Endothelial cell of umbilical vein (primary cell): ENCODE measurements around the gene CCNYL1. TPM values are rescaled to one million over a fixed set of nuclear protein-coding genes. Genes with fewer than 3 reads are reported as not detected.
"Not testable (repeated sequence)": the region's sequence is repeated elsewhere in the genome, so short reads cannot be mapped to it uniquely, and the experiment has no call there.

Source experiments
- BruUV-seq: library from RNA; stranded (reverse); fragments of 400-500 nt; replicated peaks from 2 replicates; lab custom pipeline; 2021; lab: Mats Ljungman, UMichigan
- CTCF ChIA-PET: fragments of 300-600, 350-600 bp; sonication (Branson Sonifier 250); formaldehyde crosslinking; loops from one replicate; lab custom pipeline; 2021; ENCODE audit warnings: antibody characterized with exemption, inconsistent platforms; lab: Charles Lee
- POLR2A ChIA-PET: fragments of 300-600, 350-600 bp; sonication (Branson Sonifier 250); formaldehyde crosslinking; loops from one replicate; lab custom pipeline; 2021; ENCODE audit warnings: antibody characterized with exemption, inconsistent platforms; lab: Charles Lee
- DNase-seq: peaks from one replicate; pipeline ENCODE4 v3.0.0-alpha.2; 2011; ENCODE audit warnings: low read depth, low spot score
- FAIRE-seq: peaks from 2 replicates; lab custom pipeline; 2011; peaks lifted over from hg19 to GRCh38; lab: Jason Lieb, UNC
- H2AFZ ChIP-seq: 2 replicates; pipeline ENCODE4 v1.6.0; 2012; ENCODE audit warnings: low read depth, low read length, control low read depth, inconsistent platforms
- H3K27ac ChIP-seq: 2 replicates; pipeline ENCODE4 v1.5.1; 2011; ENCODE audit warnings: low read depth, mild to moderate bottlenecking, control low read depth, low read length, moderate library complexity; ENCODE audit not compliant: insufficient read depth
- H3K27me3 ChIP-seq, 2 experiments: 2 replicates each; pipeline versions ENCODE4 v1.6.0 to v1.6.1; 2011; ENCODE audit warnings: low read length in 2 of 2, mixed read lengths in 1 of 2; ENCODE audit not compliant: control insufficient read depth in 2 of 2, insufficient read depth in 2 of 2
- H3K36me3 ChIP-seq, 2 experiments: 2 replicates in 1 of 2; 3 replicates in 1 of 2; pipeline ENCODE4 v1.5.1; 2011; ENCODE audit warnings: low read length in 2 of 2, mild to moderate bottlenecking in 1 of 2, moderate library complexity in 1 of 2; ENCODE audit not compliant: control insufficient read depth in 2 of 2, insufficient read depth in 2 of 2; ENCODE audit errors: extremely low read depth in 1 of 2
- H3K4me1 ChIP-seq: 3 replicates; pipeline ENCODE4 v1.5.1; 2011; ENCODE audit warnings: mild to moderate bottlenecking, low read length; ENCODE audit not compliant: control insufficient read depth, insufficient read depth; ENCODE audit errors: extremely low read depth
- H3K4me2 ChIP-seq: 2 replicates; pipeline ENCODE4 v1.6.1; 2011; ENCODE audit warnings: low read length, control low read depth, mixed read lengths; ENCODE audit not compliant: insufficient read depth
- H3K4me3 ChIP-seq, 3 experiments: fragments of 200-600 bp in 1 of 3; sonication (generic), shearing (Covaris generic) in 1 of 3; replicated peaks in 1 of 3; 2 replicates each; pipeline ENCODE4 v1.5.1; 2011 to 2016; ENCODE audit warnings: control low read depth in 3 of 3, low read length in 3 of 3, mild to moderate bottlenecking in 2 of 3, inconsistent platforms in 1 of 3, low read depth in 1 of 3, moderate library complexity in 1 of 3; ENCODE audit not compliant: insufficient read depth in 1 of 3
- H3K79me2 ChIP-seq: 2 replicates; pipeline ENCODE4 v1.6.0; 2012; ENCODE audit warnings: low read length, inconsistent platforms; ENCODE audit not compliant: control insufficient read depth, insufficient read depth
- H3K9ac ChIP-seq: replicated peaks from 2 replicates; pipeline ENCODE3; 2011; ENCODE audit warnings: low read length, control low read depth; ENCODE audit not compliant: insufficient read depth; ENCODE audit errors: extremely low read depth
- H3K9me1 ChIP-seq: replicated peaks from 3 replicates; pipeline ENCODE4 v1.6.0; 2011; ENCODE audit warnings: mild to moderate bottlenecking, low read length; ENCODE audit not compliant: control insufficient read depth, insufficient read depth; ENCODE audit errors: extremely low read depth
- H3K9me3 ChIP-seq: replicated peaks from 2 replicates; pipeline ENCODE4 v1.5.1; 2012; ENCODE audit warnings: low read length, inconsistent platforms; ENCODE audit not compliant: control insufficient read depth, insufficient read depth
- H4K20me1 ChIP-seq: replicated peaks from 2 replicates; pipeline ENCODE3; 2011; ENCODE audit warnings: mild to moderate bottlenecking, low read length; ENCODE audit not compliant: control insufficient read depth, insufficient read depth; ENCODE audit errors: extremely low read depth
- EZH2 ChIP-seq: IDR thresholded peaks from 2 replicates; pipeline ENCODE4 v1.6.1; 2012; ENCODE audit warnings: borderline replicate concordance, low read depth, mild to moderate bottlenecking, moderate library complexity, low read length, inconsistent platforms; ENCODE audit not compliant: severe bottlenecking
- FOS ChIP-seq: IDR thresholded peaks from 2 replicates; pipeline ENCODE4 v1.6.1; 2011; ENCODE audit warnings: mild to moderate bottlenecking, low read length, moderate library complexity, borderline replicate concordance; ENCODE audit not compliant: insufficient read depth
- GATA2 ChIP-seq: IDR thresholded peaks from 2 replicates; pipeline ENCODE4 v1.7.0; 2011; ENCODE audit warnings: low read depth, mild to moderate bottlenecking, moderate library complexity, mixed read lengths, low read length; ENCODE audit not compliant: insufficient read length, insufficient read depth
- POLR2AphosphoS5 ChIP-seq: IDR thresholded peaks from 2 replicates; pipeline ENCODE4 v1.6.1; 2012; ENCODE audit warnings: low read depth, mild to moderate bottlenecking, control low read depth, low read length, moderate library complexity; ENCODE audit not compliant: insufficient read depth
- dilution Hi-C: fragments of 300-500 bp; cut with MboI; formaldehyde crosslinking; loops from one replicate; pipeline ENCODE4 v1.15.0; 2019; ENCODE audit warnings: low sequenced_read_pairs; ENCODE audit not compliant: extremely low pct_ligation_motif_present
- intact Hi-C: fragments of 100-400 bp; cut with micrococcal nuclease; formaldehyde crosslinking; loops from one replicate; pipeline ENCODE4 v1.10.0; 2022
- polyA plus RNA-seq, 4 experiments: library from polyadenylated mRNA; depleted of rRNA in 3 of 4; stranded (reverse) in 3 of 4; unstranded in 1 of 4; fragments of >200 nt; gene quantifications; 2 replicates each; pipeline versions ENCODE4 v1.2.1 to v1.2.3, GENCODE V29; 2011 to 2012; ENCODE audit warnings: missing spikeins in 1 of 4
- total RNA-seq: library from RNA; stranded (reverse); gene quantifications from 2 replicates; pipeline ENCODE4 v1.2.3, GENCODE V29; 2021
- TF ChIP-seq, protein P1 (sequence below): IDR thresholded peaks from 2 replicates; pipeline ENCODE4 v1.6.1; 2011; ENCODE audit not compliant: insufficient read depth, insufficient read length

CCNYL1 gene
- total and polyA plus RNA-seq, 2 donors (not counting 3 experiments of a cell fraction or from before 2014, with no cell fraction given) = 15.2 to 49.3 TPM

DNA sequence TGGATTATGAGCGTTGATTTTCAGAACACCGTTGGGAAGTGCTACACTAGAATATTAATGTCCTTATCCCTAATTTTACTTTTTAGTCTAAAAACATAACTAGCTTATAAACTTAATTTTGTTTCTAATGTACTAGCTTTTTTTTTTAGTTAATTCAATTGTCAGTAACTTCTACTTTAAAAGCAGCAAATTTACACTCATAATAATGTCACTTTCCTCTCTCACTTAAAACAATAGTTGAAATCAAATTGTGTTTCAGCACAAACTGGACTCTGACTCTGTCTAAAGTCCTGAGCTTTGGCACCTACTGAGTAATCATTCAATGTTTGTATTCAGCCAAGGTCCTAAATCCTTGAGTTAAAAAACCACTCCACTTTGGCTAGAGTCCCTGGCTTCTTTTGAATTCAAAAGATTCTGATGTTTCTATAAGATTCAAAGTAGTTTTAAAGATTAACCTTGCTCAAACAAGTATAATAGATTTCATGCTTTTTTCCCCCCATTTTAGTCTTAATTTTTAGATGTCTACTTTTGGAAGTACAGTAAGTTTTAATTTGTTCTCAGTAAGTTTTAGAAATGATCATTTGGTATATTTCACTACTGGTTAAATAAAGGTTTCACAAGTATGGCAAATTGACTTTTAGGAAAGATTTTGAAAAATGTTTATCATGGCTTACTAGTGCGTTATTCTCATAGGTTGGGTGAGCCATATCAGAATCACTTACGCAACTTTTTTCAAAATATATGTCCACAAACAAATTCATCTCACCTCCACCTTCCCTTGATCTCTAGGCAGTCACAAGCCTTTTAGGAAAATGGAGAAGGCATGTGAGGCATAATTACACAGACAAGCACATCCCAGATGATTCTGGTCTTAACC is 23.4 kb downstream of the CCNYL1 start:
- H4K20me1 ChIP-seq = no peaks in the 10 kb centered on the region
- no peak overlapping the region for H3K27ac ChIP-seq
- no peak overlapping the region for H3K4me3 ChIP-seq
- no peaks in the 10 kb centered on the region for H3K4me1 ChIP-seq
- intact Hi-C loops = loop anchor here (1.0 to 2.0 kb wide), 2 partner anchors 42 to 108 kb away; no protein-coding TSS in a partner anchor
- H3K9ac ChIP-seq = no peak overlapping the region
- H3K4me2 ChIP-seq = no peak overlapping the region
- no peaks in the 10 kb centered on the region for H3K79me2 ChIP-seq
- DNase-seq = no peak
- BruUV-seq = no TSS peak
- dilution Hi-C loops = no loop called here
- no peaks in the 10 kb centered on the region for H3K9me3 ChIP-seq
- no peaks in the 10 kb centered on the region for H3K9me1 ChIP-seq
- TF ChIP-seq FOS (no peak), GATA2 (no peak), EZH2 (no peak), POLR2AphosphoS5 (no peak)
- TF ChIP-seq, protein P1, sequence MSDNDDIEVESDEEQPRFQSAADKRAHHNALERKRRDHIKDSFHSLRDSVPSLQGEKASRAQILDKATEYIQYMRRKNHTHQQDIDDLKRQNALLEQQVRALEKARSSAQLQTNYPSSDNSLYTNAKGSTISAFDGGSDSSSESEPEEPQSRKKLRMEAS = no peak
- no peak for FAIRE-seq
- H2AFZ ChIP-seq = no peak overlapping the region
- H3K27me3 ChIP-seq = no peaks in the 10 kb centered on the region
- CTCF ChIA-PET = interaction anchor here (0.7 to 5.9 kb wide), 11 partner anchors 10 to 934 kb away, joined by 3 to 45 read pairs (median 4); partner anchors contain the start of genes CCNYL1 and METTL21A
- H3K36me3 ChIP-seq = peaks cover 1 to 6% of the 10 kb centered on the region in 2 experiments
- POLR2A ChIA-PET = no interaction called here

DNA sequence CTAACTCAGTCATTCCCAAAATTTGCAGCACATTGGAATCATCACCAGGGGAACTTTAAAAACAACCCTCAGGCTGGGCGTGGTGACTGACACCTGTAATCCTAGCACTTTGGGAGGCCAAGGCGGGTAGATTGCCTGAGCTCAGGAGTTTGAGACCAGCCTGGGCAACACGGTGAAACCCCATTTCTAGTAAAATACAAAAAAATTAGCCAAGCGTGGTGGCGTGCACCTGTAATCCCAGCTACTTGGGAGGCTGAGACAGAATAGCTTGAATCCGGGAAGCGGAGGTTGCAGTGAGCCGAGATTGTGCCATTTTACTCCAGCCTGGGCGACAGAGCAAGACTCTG is 24.0 kb downstream of the CCNYL1 start:
- H3K27me3 ChIP-seq, H3K79me2 ChIP-seq, POLR2A ChIA-PET, H3K4me2 ChIP-seq, H3K9ac ChIP-seq, H2AFZ ChIP-seq, H3K4me1 ChIP-seq, H3K9me1 ChIP-seq, H3K4me3 ChIP-seq, H4K20me1 ChIP-seq, H3K27ac ChIP-seq, H3K9me3 ChIP-seq, BruUV-seq, dilution Hi-C loops, DNase-seq, FAIRE-seq, H3K36me3 ChIP-seq: not testable (repeated sequence)
- intact Hi-C loops = loop anchor here (2.0 kb wide), 1 partner anchor 43 kb away; no protein-coding TSS in a partner anchor
- CTCF ChIA-PET = interaction anchor here (1.2 to 5.9 kb wide), 4 partner anchors 10 to 109 kb away, joined by 3 to 45 read pairs (median 8); partner anchors contain the start of gene METTL21A
